Activated CD4-positive, CD25-positive, alpha-beta regulatory T cell treated with anti-CD3 and anti-CD28 coated beads, Interleukin-2, amount 50 U/mL, for 24 hours (primary cell): Measurements from ENCODE around the gene ACADM.
"Not testable (repeated sequence)": the region's sequence is repeated elsewhere in the genome, so short reads cannot be mapped to it uniquely, and the experiment has no call there.

ENCODE experiments used
- ATAC-seq, 2 donors: fragments of 150-1000 bp; cut with Tn5 transposase; one replicate each; pipeline ENCODE4 v1.10.0; 2021; ENCODE audit warnings: mild to moderate bottlenecking in 1 of 2, moderate library complexity in 1 of 2

The ACADM gene

DNA sequence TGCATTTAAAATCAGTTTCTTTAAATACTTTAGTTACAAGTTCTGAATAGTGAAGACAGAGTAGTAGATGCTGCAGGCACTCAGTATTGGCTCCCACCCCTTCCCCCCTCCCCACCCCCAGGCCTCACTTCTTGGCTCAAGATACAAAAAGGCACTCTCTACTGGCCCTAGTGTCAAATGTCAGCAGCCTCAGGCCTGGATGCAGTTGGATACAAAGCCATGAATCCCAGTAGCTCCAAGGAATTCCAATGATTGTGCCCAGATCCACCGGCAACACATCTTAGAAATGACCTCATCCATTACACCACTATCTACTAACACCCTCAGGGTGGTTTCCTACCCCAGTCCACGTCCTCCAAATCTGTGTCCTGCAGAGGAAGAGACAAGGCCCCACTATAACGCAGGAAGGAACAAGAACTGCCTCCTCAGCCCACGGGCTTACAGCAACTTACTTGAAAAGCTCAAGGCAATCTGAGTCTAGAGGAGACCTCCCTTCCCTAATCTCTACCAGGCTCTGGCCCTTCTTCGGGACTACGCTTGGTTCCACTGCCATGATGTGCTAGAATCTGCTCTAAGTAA, 17.6 kb downstream of the ACADM start:
- no peak for ATAC-seq

GRCh38 chr1:75745276-75745675, 20.8 kb downstream of the ACADM start:
- peak in 1 of 2 donors; percentile 10 for ATAC-seq

DNA sequence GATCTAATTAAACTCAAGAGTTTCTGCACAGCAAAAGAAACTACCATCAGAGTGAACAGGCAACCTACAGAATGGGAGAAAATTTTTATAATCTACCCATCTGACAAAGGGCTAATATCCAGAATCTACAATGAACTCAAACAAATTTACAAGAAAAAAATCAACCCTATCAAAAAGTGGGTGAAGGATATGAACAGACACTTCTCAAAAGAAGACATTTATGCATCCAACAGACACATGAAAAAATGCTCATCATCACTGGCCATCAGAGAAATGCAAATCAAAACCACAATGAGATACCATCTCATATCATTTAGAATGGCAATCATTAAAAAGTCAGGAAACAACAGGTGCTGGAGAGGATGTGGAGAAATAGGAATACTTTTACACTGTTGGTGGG, 32.7 kb downstream of the ACADM start:
- not testable (repeated sequence) for ATAC-seq

GRCh38 chr1:75758543-75758942, 34.0 kb downstream of the ACADM start:
- ATAC-seq = not testable (repeated sequence)

- ATAC-seq = no peak
These were observed 39.6 kb downstream of the ACADM start for GRCh38 chr1:75764057-75764655.

GRCh38 chr1:75765697-75766355, 41.3 kb downstream of the ACADM start:
- ATAC-seq = no peak

GRCh38 chr1:75768016-75768415, 43.5 kb downstream of the ACADM start:
- ATAC-seq = no peak

GRCh38 chr1:75770761-75771160, 46.3 kb downstream of the ACADM start:
- ATAC-seq = no peak

DNA sequence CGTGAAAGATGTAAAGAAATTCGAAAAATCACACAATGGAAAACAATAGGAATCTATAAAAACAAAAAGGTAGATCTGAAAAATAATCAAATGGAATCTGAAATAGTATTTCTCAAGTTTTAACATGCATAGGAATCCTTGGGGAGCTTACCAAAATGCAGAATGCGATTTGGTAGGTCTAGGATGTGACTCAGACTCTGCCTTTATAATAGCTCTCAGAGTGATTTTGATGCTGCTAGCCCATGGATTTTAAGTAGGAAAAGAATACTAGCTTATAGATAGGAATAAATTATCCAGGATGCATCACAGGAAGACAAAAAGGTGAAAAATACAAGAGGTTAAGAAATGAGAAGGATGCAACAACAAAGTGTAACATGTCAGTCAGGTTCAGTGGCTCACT, 47.5 kb downstream of the ACADM start:
- ATAC-seq = no peak

- ATAC-seq = not testable (repeated sequence)
These were observed 53.3 kb downstream of the ACADM start for GRCh38 chr1:75777812-75778211.

DNA sequence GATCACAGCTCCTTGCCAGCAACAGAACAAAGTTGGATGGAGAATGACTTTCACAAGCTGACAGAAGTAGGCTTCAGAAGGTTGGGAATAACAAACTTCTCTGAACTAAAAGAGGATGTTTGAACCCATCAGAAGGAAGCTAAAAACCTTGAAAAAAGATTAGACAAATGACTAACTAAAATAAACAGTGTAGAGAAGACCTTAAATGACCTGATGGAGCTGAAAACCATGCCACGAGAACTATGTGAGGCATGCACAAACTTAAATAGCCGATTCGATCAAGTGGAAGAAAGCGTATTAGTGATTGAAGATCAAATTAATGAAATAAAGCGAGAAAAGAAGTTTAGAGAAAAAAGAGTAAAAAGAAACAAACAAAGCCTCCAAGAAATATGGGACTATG, 54.2 kb downstream of the ACADM start:
- ATAC-seq = not testable (repeated sequence)

DNA sequence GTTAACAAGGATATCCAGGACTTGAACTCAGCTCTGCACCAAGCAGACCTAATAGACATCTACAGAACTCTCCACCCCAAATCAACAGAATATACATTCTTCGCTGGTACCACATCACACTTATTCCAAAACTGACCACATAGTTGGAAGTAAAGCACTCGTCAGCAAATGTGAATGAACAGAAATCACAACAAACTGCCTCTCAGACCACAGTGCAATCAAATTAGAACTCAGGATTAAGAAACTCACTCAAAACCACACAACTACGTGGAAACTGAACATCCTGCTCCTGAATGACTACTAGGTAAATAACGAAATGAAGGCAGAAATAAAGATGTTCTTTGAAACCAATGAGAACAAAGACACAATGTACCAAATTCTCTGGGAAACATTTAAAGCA, 55.7 kb downstream of the ACADM start:
- not testable (repeated sequence) for ATAC-seq

DNA sequence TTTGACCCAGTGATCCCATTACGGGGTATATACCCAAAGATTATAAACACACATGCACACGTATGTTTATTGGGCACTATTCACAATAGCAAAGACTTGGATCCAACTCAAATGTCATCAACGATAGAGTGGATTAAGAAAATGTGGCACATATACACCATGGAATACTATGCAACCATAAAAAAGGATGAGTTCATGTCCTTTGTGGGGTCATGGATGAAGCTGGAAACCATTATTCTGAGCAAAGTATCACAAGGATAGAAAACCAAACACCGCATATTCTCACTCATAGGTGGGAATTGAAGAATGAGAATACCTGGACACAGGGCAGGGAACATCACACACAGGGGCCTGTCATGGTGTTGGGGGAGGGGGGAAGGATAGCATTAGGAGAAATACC, 59.4 kb downstream of the ACADM start:
- ATAC-seq = not testable (repeated sequence)

- peak in 1 of 2 donors; percentile 2 for ATAC-seq
These were observed 60.9 kb downstream of the ACADM start for GRCh38 chr1:75785320-75785982.

GRCh38 chr1:75785983-75786853, 61.7 kb downstream of the ACADM start, which contains the start of gene RABGGTB:
Gene RABGGTB, plus strand, starts transcription at chr1:75786256. Its CDS starts 16 bp downstream, at chr1:75786272.
- peak; percentile 93 to 96 for ATAC-seq

DNA sequence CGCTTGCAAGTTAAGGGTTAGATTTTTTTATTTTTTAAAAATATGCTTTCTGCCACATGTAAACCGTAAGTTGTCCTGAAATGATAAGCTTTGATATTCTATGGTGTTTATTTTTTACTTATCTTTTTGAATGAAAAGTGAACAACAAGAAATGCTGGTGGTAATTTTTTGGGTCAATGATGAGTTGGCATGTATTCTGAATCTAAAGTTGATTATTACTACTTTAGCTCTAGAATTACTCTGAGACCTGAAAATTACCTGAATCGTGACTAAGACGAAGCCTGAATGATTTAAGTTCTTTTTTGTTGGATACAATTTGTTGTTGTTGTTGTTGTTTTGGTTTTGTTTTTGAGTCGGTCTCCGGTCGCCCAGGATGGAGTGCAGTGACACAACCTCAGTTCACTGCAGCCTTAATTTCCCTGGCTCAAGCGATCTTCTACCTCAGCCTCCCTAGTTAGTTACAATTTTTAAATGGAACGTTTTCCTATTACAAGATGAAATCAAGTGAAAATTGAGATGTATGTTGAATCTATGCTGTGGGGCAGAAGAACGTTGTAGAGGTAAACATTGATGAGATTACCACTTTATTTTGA, 62.5 kb downstream of the ACADM start:
- no peak for ATAC-seq

- ATAC-seq = no peak
These were observed 63.0 kb downstream of the ACADM start for GRCh38 chr1:75787524-75787923.

GRCh38 chr1:75789988-75790387, 65.5 kb downstream of the ACADM start:
- no peak for ATAC-seq

GRCh38 chr1:75791022-75791421, 66.5 kb downstream of the ACADM start:
- no peak for ATAC-seq

DNA sequence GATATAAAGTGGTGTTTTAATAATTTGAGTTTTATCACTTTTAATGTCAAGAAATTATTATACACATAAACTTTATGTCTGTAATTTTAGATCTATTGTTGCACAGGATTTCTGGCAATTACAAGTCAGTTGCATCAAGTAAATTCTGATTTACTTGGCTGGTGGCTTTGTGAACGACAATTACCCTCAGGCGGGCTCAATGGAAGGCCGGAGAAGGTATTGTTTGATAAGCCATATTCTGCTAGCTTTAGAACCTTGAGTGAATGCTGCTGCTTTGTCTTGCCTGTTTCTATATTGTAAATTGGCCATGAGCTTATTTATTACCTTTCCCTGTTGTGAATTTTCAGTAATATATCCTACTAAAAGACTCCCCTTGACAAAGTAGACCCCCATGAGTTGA, 67.6 kb downstream of the ACADM start:
- ATAC-seq = no peak

- no peak for ATAC-seq
These were observed 69.9 kb downstream of the ACADM start for GRCh38 chr1:75794382-75794781.

DNA sequence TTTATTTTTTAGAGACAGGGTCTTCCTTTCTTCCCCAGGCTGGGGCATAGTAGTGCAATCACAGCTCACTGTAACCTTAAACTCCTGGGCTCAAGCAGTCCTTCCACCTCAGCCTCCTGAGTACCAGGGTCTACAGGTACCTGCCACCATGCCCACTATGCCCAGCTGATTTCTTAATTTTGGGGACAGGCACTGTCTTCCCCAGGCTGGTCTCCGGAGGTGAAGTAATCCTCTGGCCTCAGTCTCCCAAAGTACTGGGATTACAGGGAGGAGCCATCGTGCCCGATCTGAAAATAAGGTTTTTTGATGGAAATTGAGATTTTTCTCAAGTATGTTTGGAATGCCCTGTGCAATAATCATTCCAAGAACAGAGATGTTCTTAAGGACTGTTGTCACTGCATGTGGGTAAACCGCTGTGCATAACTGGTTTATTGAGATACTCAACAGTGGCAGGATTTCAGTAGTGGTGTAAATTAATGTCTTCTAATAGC, 71.2 kb downstream of the ACADM start:
- no peak for ATAC-seq
